Endodermal cell (in vitro differentiated cells): Measurements from ENCODE around the gene ITFG1. TPM values are rescaled to one million over a fixed set of nuclear protein-coding genes. Genes with fewer than 3 reads are reported as not detected.

ENCODE experiments used
- DNase-seq: peaks from one replicate; pipeline ENCODE4 v3.0.0-alpha.2; 2017
- H3K27ac ChIP-seq: 2 replicates; pipeline ENCODE4 v1.5.1; 2013; ENCODE audit warnings: mild to moderate bottlenecking, low read depth, low read length, moderate library complexity
- H3K27me3 ChIP-seq: 2 replicates; pipeline ENCODE4 v1.6.1; 2013; ENCODE audit warnings: mild to moderate bottlenecking, low read length, moderate library complexity; ENCODE audit not compliant: insufficient read depth, control insufficient read depth, poor library complexity, severe bottlenecking
- H3K36me3 ChIP-seq: 2 replicates; pipeline ENCODE4 v1.7.0; 2013; ENCODE audit warnings: mild to moderate bottlenecking, low read length, moderate library complexity; ENCODE audit not compliant: control insufficient read depth, insufficient read depth
- H3K4me1 ChIP-seq: one replicate; pipeline ENCODE4 v1.7.0; 2013; ENCODE audit warnings: low read length; ENCODE audit not compliant: control insufficient read depth, insufficient read depth
- H3K4me3 ChIP-seq: 2 replicates; pipeline ENCODE4 v1.5.1; 2013; ENCODE audit warnings: mild to moderate bottlenecking, low read length, moderate library complexity
- H3K9ac ChIP-seq: 2 replicates; pipeline ENCODE4 v1.6.1; 2013; ENCODE audit warnings: mild to moderate bottlenecking, low read length, moderate library complexity; ENCODE audit not compliant: poor library complexity, severe bottlenecking; ENCODE audit errors: extremely low read depth
- H3K9me3 ChIP-seq: 2 replicates; pipeline ENCODE4 v1.6.1; 2013; ENCODE audit warnings: mild to moderate bottlenecking, low read length, moderate library complexity; ENCODE audit not compliant: control insufficient read depth
- H3K27ac Mint-ChIP-seq: 2 replicates; pipeline ENCODE4 v1.8.0; 2020; ENCODE audit warnings: mixed read lengths
- H3K27me3 Mint-ChIP-seq: 2 replicates; pipeline ENCODE4 v1.8.0; 2021; ENCODE audit warnings: mild to moderate bottlenecking, mixed read lengths; ENCODE audit not compliant: insufficient read depth
- H3K36me3 Mint-ChIP-seq: 2 replicates; pipeline ENCODE4 v1.8.0; 2020; ENCODE audit warnings: low read depth, mixed read lengths
- H3K4me1 Mint-ChIP-seq: 2 replicates; pipeline ENCODE4 v1.8.0; 2020; ENCODE audit warnings: mixed read lengths
- H3K4me3 Mint-ChIP-seq: 2 replicates; pipeline ENCODE4 v1.8.0; 2020; ENCODE audit warnings: mild to moderate bottlenecking, moderate library complexity, mixed read lengths
- H3K9me3 Mint-ChIP-seq: 2 replicates; pipeline ENCODE4 v1.8.0; 2020; ENCODE audit warnings: mild to moderate bottlenecking, mixed read lengths
- WGBS, 2 experiments: methylation state at CpG; one replicate each; pipeline versions ENCODE4 v1.1.5 to v1.1.7; 2013; ENCODE audit warnings: missing lambda C conversion rate in 2 of 2, mixed read lengths in 1 of 2; ENCODE audit not compliant: insufficient coverage in 1 of 2, insufficient read length in 1 of 2; 5-methylcytosine and 5-hydroxymethylcytosine counted together
- total RNA-seq, 2 donors: library from RNA; stranded (reverse); fragmentation: NEBNext Ultra II Directional in 1 of 2; extraction: Animal tissue kit (Norgen Biotek cat#: 25700) in 1 of 2; gene quantifications; 2 replicates in 1 of 2; 3 replicates in 1 of 2; pipeline ENCODE4 v1.2.1, GENCODE V29; 2021
- TF ChIP-seq, protein P1 (sequence below): fragments of 200-600 bp; sonication (generic); conservative IDR thresholded peaks from 2 replicates; pipeline ENCODE4 v1.5.0; 2021; ENCODE audit warnings: antibody characterized with exemption, mild to moderate bottlenecking

ITFG1 gene
- total RNA-seq, 2 donors from 2014 or later = 35.6 to 40.0 TPM

DNA sequence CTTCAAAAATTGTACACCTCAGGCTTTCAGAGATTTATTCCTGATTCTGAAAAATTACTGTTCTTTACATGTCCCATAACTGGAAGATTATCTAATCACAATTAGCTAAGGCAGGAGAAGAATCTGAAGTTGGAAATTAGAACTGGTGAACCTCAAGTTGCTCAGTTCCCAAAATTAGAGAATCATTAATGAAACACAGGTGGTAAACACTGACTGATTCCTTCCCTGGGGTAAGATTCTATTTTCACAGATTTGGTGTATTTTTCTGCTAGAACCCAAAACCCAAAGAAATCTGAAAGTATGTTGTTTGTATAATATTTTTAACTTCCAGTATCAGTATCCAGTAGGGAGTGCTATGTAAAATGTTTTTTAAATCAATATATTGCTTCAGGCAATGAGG, 26.0 kb upstream of the ITFG1 start:
- Histone ChIP-seq H3K27me3 (no peaks in the 10 kb centered on the region), H3K27ac (no peak overlapping the region), H3K36me3 (peaks cover 29% of the 10 kb centered on the region), H3K4me1 (peaks cover under 1% of the 10 kb centered on the region), H3K9me3 (peaks cover 41% of the 10 kb centered on the region), H3K9ac (no peak overlapping the region), H3K4me3 (no peak overlapping the region)
- Mint-ChIP-seq H3K27ac (no peak overlapping the region), H3K27me3 (no peaks in the 10 kb centered on the region), H3K4me1 (no peaks in the 10 kb centered on the region), H3K4me3 (no peak overlapping the region), H3K9me3 (peaks cover 36% of the 10 kb centered on the region), H3K36me3 (peaks cover 44% of the 10 kb centered on the region)
- TF ChIP-seq, protein P1, sequence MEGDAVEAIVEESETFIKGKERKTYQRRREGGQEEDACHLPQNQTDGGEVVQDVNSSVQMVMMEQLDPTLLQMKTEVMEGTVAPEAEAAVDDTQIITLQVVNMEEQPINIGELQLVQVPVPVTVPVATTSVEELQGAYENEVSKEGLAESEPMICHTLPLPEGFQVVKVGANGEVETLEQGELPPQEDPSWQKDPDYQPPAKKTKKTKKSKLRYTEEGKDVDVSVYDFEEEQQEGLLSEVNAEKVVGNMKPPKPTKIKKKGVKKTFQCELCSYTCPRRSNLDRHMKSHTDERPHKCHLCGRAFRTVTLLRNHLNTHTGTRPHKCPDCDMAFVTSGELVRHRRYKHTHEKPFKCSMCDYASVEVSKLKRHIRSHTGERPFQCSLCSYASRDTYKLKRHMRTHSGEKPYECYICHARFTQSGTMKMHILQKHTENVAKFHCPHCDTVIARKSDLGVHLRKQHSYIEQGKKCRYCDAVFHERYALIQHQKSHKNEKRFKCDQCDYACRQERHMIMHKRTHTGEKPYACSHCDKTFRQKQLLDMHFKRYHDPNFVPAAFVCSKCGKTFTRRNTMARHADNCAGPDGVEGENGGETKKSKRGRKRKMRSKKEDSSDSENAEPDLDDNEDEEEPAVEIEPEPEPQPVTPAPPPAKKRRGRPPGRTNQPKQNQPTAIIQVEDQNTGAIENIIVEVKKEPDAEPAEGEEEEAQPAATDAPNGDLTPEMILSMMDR = no peak
- no peak for DNase-seq

GRCh38 chr16:47483616-47484015, 22.8 kb upstream of the ITFG1 start:
- Mint-ChIP-seq H3K27me3 (no peaks in the 10 kb centered on the region), H3K4me3 (no peak overlapping the region), H3K9me3 (peaks cover 12% of the 10 kb centered on the region), H3K4me1 (peaks cover 10% of the 10 kb centered on the region), H3K27ac (no peak overlapping the region), H3K36me3 (peaks cover 24% of the 10 kb centered on the region)
- no peak overlapping the region for H3K4me3 ChIP-seq
- no peaks in the 10 kb centered on the region for H3K27me3 ChIP-seq
- TF ChIP-seq, protein P1 = no peak
- no peak for DNase-seq
- H3K36me3 ChIP-seq = peaks cover 21% of the 10 kb centered on the region
- H3K9me3 ChIP-seq = peaks cover 12% of the 10 kb centered on the region
- H3K4me1 ChIP-seq = no peaks in the 10 kb centered on the region
- no CpG with 5 or more reads among the region's 2 CpGs for WGBS, 2 experiments
- H3K9ac ChIP-seq = no peak overlapping the region
- no peak overlapping the region for H3K27ac ChIP-seq

DNA sequence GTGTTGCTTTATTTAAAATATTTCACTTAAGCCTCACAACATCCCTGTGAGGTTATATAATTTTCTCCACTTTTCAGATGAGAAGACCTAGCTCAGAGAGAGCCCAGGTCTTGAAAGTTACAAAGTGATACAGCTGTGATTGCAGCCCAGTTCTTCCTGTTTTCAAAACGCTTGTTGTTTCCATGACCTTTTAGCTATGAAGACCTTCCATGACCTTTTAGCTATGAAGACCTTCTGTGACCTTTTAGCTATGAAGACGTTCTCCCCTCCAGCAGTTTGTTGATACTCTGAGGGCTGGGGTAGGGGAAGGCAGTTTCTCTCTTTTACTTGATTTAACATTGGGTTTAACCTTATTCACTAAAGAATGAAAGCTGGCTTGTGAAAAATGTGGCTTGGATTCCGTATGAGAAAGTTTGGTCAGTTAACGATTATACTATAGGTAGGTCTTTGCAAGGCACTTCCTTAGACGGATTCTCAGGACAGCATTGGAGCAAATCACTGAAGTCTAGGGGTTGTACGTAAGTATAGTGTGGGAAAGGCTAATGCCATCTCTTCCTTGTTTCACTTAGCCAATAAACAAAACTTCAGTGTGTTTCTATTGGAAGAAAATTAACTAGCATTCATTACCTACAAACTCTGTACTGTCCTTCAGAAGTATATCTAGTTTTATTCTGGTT, 21.0 kb upstream of the ITFG1 start:
- Mint-ChIP-seq H3K4me3 (no peak overlapping the region), H3K36me3 (peaks cover 10% of the 10 kb centered on the region), H3K9me3 (no peaks in the 10 kb centered on the region), H3K27me3 (no peaks in the 10 kb centered on the region), H3K4me1 (peaks cover 10% of the 10 kb centered on the region), H3K27ac (no peak overlapping the region)
- Histone ChIP-seq H3K27ac (no peak overlapping the region), H3K27me3 (no peaks in the 10 kb centered on the region), H3K4me3 (no peak overlapping the region), H3K9me3 (no peaks in the 10 kb centered on the region), H3K9ac (no peak overlapping the region), H3K36me3 (peaks cover 14% of the 10 kb centered on the region), H3K4me1 (no peaks in the 10 kb centered on the region)
- 92 to 95% methylated on average over 2 to 6 of the region's 6 CpGs for WGBS, 2 experiments
- no peak for DNase-seq
- TF ChIP-seq, protein P1 = no peak
